Stomach (tissue), 9 donors: ENCODE results near the gene YPEL1. TPM values are rescaled to one million over a fixed set of nuclear protein-coding genes. Genes with fewer than 3 reads are reported as not detected.

Experiments used
- DNase-seq, 2 donors: peaks; one replicate each; pipeline versions ENCODE4 v3.0.0 to v3.0.0-alpha.2; 2013 to 2019
- H3K27ac ChIP-seq, 5 donors: fragments of 200-600 bp in 4 of 5; sonication (generic) in 4 of 5; one replicate each; pipeline ENCODE4 v1.5.1; 2013 to 2019; ENCODE audit warnings: mild to moderate bottlenecking in 1 of 5, moderate library complexity in 1 of 5
- H3K27me3 ChIP-seq, 3 donors: fragments of 200-600 bp; sonication (generic); one replicate each; pipeline ENCODE4 v1.5.1; 2017 to 2019; ENCODE audit warnings: mixed run types in 1 of 3
- H3K36me3 ChIP-seq, 4 donors: fragments of 200-600 bp; sonication (generic); 1 replicate in 3 of 4; 2 replicates in 1 of 4; pipeline ENCODE4 v1.5.1; 2016 to 2019
- H3K4me1 ChIP-seq, 4 donors: fragments of 200-600 bp; sonication (generic); one replicate each; pipeline ENCODE4 v1.5.1; 2016 to 2019
- H3K4me3 ChIP-seq, 4 donors: fragments of 200-600 bp; sonication (generic) in 3 of 4; one replicate each; pipeline ENCODE4 v1.5.1; 2016 to 2019; ENCODE audit warnings: mild to moderate bottlenecking in 1 of 4
- H3K9me3 ChIP-seq, 4 donors: fragments of 200-600 bp; sonication (generic); one replicate each; pipeline ENCODE4 v1.5.1; 2016 to 2019
- EP300 ChIP-seq: sonication (generic); formaldehyde crosslinking; IDR thresholded peaks from one replicate; pipeline ENCODE4 v1.6.1; 2017; ENCODE audit warnings: antibody characterized with exemption
- POLR2A ChIP-seq, 4 donors: fragments of 450-650 bp; IDR thresholded peaks; one replicate each; pipeline ENCODE4 v1.6.1; 2016; ENCODE audit warnings: antibody characterized with exemption in 4 of 4, control low read depth in 2 of 4, mild to moderate bottlenecking in 1 of 4, moderate library complexity in 1 of 4
- POLR2AphosphoS5 ChIP-seq, 3 donors: sonication (generic); formaldehyde crosslinking; IDR thresholded peaks; one replicate each; pipeline ENCODE4 v1.6.1; 2016; ENCODE audit warnings: antibody characterized with exemption in 3 of 3
- WGBS, 5 donors: extraction: QIAGEN DNeasy Blood & Tissue Kit in 3 of 5; methylation state at CpG; one replicate each; pipeline versions ENCODE4 v1.1.5 to v1.1.7; 2013 to 2018; 5-methylcytosine and 5-hydroxymethylcytosine counted together
- intact Hi-C: fragments of 100-400 bp; cut with DNase I; formaldehyde crosslinking; loops from one replicate; pipeline ENCODE4 v1.15.1; 2023; ENCODE audit warnings: low total_unique reads
- polyA plus RNA-seq, 3 donors: library from polyadenylated mRNA; stranded (reverse); fragments of 200-250 nt; gene quantifications; one replicate each; pipeline ENCODE4 v1.2.3, GENCODE V29; 2013
- total RNA-seq, 5 donors: library from RNA; depleted of rRNA; stranded (reverse); fragments of >200 nt; gene quantifications; one replicate each; pipeline versions ENCODE4 v1.1.0 to v1.2.3, GENCODE V29; 2014 to 2016
- TF ChIP-seq, protein P1 (sequence below), 7 experiments: fragments of 450-650 bp in 4 of 7; fragments of 200-600 bp in 3 of 7; sonication (generic) in 3 of 7; IDR thresholded peaks; one replicate each; pipeline ENCODE4 v1.5.1; 2016 to 2019; ENCODE audit warnings: antibody characterized with exemption in 7 of 7, control low read depth in 2 of 7, mild to moderate bottlenecking in 1 of 7
- donor health status: healthy with polysubstance abuse.
- donor health status: Bipolar disorder and iron deficiency.
- donor health status: healthy.

YPEL1 gene
- total and polyA plus RNA-seq, 8 donors, result 0.58 to 22.2 (median 4.4) TPM

DNA sequence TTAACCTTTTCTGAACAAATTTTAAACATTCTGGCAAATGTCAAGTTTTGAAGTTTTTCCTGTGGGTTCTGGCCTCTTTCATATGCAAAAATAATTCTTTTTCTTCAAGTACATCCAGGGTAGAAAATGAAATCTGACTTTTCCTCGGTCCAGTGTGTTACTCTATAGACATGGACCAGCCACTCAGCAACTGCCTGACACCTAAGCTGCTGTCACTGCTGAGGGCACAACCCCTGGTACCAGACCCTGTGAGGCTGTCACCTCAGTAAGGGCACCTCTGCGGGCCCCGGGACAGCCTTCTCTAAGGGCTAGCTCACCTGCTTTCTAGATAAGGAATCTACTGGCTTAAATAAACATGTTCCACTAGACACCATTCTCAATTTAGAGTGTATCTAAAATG is 36.0 kb downstream of the YPEL1 start:
- Histone ChIP-seq H3K27ac (peak overlapping the region in 2 of 5 donors; percentile 61 to 77), H3K4me1 (peaks cover 0 to 30% (median 13%) of the 10 kb centered on the region in 4 donors), H3K4me3 (no peak overlapping the region), H3K36me3 (peaks cover 30 to 80% (median 71%) of the 10 kb centered on the region in 4 donors), H3K27me3 (no peaks in the 10 kb centered on the region), H3K9me3 (no peaks in the 10 kb centered on the region)
- 38 to 61% (median 40%) methylated on average over 3 of the region's 3 CpGs for WGBS, 5 donors
- intact Hi-C loops, result no loop called here
- TF ChIP-seq, protein P1, sequence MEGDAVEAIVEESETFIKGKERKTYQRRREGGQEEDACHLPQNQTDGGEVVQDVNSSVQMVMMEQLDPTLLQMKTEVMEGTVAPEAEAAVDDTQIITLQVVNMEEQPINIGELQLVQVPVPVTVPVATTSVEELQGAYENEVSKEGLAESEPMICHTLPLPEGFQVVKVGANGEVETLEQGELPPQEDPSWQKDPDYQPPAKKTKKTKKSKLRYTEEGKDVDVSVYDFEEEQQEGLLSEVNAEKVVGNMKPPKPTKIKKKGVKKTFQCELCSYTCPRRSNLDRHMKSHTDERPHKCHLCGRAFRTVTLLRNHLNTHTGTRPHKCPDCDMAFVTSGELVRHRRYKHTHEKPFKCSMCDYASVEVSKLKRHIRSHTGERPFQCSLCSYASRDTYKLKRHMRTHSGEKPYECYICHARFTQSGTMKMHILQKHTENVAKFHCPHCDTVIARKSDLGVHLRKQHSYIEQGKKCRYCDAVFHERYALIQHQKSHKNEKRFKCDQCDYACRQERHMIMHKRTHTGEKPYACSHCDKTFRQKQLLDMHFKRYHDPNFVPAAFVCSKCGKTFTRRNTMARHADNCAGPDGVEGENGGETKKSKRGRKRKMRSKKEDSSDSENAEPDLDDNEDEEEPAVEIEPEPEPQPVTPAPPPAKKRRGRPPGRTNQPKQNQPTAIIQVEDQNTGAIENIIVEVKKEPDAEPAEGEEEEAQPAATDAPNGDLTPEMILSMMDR (IDR thresholded peaks at IDR 0.05), result no peak
- peak in 1 of 2 donors; percentile 5 for DNase-seq

GRCh38 chr22:21698430-21699329 is 36.9 kb downstream of the YPEL1 start:
- H3K4me3 ChIP-seq, result no peak overlapping the region
- TF ChIP-seq, protein P1 (IDR thresholded peaks at IDR 0.05), result no peak
- TF ChIP-seq POLR2AphosphoS5 (IDR thresholded peaks at IDR 0.05) (no peak), POLR2A (IDR thresholded peaks at IDR 0.05) (no peak), EP300 (no peak)
- peak overlapping the region in 4 of 5 donors; percentile 11 to 77 (median 40) for H3K27ac ChIP-seq
- no peaks in the 10 kb centered on the region for H3K27me3 ChIP-seq
- peak in 1 of 2 donors; percentile 21 for DNase-seq
- peaks cover 0 to 30% (median 13%) of the 10 kb centered on the region in 4 donors for H3K4me1 ChIP-seq
- intact Hi-C loops, result no loop called here
- H3K9me3 ChIP-seq, result no peaks in the 10 kb centered on the region
- peaks cover 38 to 90% (median 81%) of the 10 kb centered on the region in 4 donors for H3K36me3 ChIP-seq
- 63 to 76% (median 73%) methylated on average over 17 to 22 of the region's 22 CpGs for WGBS, 5 donors

DNA sequence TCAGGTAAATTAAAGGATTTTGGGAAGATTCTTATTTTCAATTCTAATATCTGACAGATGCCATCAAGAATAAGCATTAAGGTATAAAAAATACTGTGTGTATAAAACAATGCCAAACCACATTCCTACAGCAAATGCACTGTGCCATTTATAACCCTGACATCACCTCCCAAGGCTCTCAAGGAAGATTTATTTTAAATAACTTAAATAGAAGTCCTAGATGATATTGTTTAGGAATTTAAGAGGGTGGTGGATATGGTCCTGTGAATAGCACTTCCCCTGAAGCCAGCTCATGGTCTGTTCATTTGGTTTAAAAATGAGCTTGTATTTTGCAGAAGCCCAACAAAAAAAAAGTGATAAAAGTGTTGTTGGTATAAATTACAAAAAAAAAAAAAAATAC is 37.7 kb downstream of the YPEL1 start:
- Histone ChIP-seq H3K4me3 (no peak overlapping the region), H3K27ac (peak overlapping the region in 4 of 5 donors; percentile 20 to 77 (median 48)), H3K27me3 (no peaks in the 10 kb centered on the region), H3K36me3 (peaks cover 42 to 94% (median 86%) of the 10 kb centered on the region in 4 donors), H3K4me1 (peaks cover 0 to 30% (median 13%) of the 10 kb centered on the region in 4 donors), H3K9me3 (no peaks in the 10 kb centered on the region)
- DNase-seq, result peak in 1 of 2 donors; percentile 32
- TF ChIP-seq POLR2AphosphoS5 (IDR thresholded peaks at IDR 0.05), result no peak
- TF ChIP-seq, protein P1 (IDR thresholded peaks at IDR 0.05), result no peak
- no peak for TF ChIP-seq POLR2A (IDR thresholded peaks at IDR 0.05)
- TF ChIP-seq EP300, result no peak
- intact Hi-C loops, result no loop called here

DNA sequence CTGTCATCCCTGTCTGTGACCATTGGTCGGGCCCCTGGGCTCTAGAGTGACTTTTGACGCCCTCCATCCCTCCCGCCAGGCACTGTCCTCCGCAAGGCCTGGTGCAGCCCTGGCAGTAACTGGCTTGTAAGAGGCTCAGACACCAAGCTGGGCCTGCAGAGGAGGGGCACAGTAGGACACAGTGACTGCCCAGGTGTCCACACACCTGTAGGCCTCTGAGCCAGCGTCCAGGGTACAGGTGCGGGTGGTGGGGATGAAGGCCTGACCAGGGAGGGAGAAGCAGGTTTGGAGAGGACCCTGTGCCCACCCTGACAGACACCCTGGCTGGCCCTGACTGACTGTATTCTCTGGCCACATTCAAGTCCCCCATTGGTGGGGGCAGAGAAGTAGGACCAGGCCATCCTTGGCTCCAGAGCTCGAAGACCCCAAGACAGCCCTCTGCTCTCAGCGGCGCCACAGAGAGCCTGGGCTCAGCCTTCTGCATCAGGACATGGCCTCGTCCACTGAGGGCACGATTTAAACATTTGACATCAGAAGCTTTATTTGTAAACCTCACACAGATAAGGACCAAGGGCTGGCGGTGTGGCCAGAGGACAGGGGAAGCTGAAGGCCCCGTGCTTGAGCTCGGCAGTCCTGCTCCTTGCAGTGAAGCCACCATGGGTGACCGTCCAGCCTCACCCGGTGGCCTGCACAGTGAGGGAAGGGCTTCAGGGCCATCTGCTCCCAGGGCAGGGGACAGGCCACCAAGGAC is 38.4 kb downstream of the YPEL1 start:
- Histone ChIP-seq H3K27me3 (no peaks in the 10 kb centered on the region), H3K27ac (peak overlapping the region in 3 of 5 donors; percentile 34 to 77 (median 61)), H3K4me3 (no peak overlapping the region), H3K36me3 (peaks cover 42 to 94% (median 89%) of the 10 kb centered on the region in 4 donors), H3K9me3 (no peaks in the 10 kb centered on the region), H3K4me1 (peaks cover 0 to 30% (median 13%) of the 10 kb centered on the region in 4 donors)
- 76 to 83% (median 82%) methylated on average over 8 to 16 of the region's 16 CpGs for WGBS, 5 donors
- TF ChIP-seq, protein P1 (IDR thresholded peaks at IDR 0.05), result no peak
- TF ChIP-seq POLR2AphosphoS5 (IDR thresholded peaks at IDR 0.05) (no peak), POLR2A (IDR thresholded peaks at IDR 0.05) (no peak), EP300 (no peak)
- peak in 1 of 2 donors; percentile 6 for DNase-seq
- intact Hi-C loops, result no loop called here
